CD4-positive, alpha-beta T cell treated with Interferon gamma for 1 hour (primary cell): ENCODE data around the gene AMBN.
"Not testable (repeated sequence)": the region's sequence is repeated elsewhere in the genome, so short reads cannot be mapped to it uniquely, and the experiment has no call there.

Source experiments
- DNase-seq: peaks from one replicate; pipeline ENCODE4 v3.0.0-alpha.2; 2020

The AMBN gene

DNA sequence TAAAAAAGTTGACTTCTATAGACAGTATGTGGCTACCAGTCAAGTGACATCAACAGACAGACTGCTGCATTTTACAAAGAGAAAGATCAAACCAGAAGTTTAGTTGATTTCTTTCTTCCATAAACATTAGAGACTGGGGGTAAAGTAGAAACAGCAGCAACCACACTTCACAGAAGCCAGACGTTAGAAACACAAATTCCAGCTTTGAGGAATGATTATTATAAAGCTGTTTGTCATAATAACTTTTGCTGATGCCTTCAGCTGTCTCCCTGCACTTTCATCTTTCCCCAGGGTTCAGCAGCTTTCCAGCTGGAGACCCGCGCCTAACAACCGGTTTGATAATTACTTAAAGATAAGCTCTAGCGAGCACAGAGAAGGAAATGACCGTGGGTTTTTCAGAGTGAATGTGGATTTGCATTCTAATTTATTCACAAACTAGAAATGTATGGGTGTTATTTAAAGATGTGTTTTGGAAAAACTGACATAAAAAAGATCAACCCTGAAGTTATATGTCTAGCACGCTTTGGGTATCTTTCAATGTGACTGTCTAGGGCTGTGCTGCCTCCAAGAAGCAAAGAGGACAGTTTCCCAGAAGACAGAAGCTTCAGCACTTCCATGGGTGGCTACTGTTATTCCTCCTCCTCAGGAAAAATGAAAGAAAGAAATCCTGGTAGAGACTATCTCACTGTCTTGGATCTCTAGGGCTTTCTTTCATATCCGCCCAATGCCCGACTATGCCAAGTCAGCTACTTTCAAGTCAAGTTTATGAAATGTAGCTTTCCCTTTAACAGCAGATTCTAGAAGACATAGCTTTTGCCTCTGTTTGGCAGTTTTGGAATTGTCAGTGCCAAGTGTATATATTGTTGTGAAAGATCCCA, 21.5 kb downstream of the AMBN start:
- no peak for DNase-seq

DNA sequence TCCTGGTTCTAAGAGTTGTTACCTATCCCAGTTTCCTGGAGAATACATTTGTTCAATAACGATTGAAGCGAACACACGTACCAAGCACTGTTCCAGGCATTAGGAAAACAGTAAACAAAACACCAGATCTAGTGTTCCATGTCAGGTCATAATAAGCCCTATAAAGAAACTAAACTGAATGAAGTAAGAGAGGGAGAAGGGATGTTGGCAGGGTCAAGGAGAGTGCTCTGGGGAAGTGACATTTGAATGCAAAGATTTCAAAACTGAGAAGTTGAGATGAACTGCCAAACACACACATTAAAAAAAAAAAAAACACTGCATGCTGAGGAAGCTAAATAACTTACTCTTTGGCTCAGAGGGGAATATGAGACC, 22.1 kb downstream of the AMBN start:
- DNase-seq, result no peak

DNA sequence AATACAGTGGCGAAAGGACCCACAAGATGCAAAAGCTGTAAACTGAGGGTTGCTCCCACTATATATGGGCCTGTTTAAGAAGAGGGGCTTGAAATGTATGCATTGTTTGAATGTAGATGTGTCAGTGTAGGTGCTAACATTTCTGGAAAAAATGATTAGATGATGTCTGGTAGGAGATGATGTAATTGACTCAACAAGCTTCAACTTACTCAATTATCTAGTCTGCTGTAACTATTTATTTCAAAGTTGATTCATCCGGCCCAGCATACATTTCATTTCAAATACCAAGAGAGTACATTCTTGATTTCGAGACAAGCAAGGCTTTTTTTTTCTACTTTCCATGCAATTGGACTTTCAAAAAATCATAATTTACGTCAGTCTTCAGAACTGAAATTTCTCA, 27.2 kb downstream of the AMBN start:
- no peak for DNase-seq

DNA sequence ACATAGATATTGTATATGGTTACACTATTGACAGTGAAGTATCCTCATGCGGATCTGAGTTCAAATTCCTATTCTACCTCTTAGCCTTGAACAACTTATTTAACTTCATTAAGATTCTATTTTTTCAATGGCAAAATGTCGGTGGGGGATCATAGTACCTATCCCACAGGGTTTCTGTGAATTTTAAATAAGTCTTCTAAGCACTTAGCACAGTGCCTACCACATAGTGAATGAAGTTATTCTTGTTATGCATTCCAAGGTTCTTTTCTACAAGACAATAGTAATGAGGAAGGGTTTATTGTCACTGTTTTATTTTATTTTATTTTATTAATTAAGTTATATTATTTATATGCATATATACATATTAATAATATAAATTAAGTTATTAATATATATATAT, 27.7 kb downstream of the AMBN start:
- DNase-seq, result no peak

DNA sequence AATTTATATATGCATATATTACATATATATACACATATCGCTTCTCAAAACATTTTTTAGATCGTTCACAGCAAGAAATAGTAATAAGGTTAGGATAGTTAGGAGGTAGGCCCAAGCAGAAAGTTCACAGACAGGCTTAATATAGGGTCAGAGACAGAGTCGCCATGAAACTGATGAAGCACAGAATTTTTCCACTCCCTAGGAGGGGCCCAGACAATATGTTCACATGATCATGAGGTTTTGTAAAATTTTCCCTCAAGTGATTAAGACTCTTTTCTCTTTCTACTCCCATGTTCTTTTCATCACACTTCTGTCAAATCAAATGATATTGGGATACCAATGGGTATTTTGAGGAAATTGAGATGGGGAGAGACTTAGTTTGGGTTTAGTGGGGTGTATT, 31.3 kb downstream of the AMBN start:
- no peak for DNase-seq

DNA sequence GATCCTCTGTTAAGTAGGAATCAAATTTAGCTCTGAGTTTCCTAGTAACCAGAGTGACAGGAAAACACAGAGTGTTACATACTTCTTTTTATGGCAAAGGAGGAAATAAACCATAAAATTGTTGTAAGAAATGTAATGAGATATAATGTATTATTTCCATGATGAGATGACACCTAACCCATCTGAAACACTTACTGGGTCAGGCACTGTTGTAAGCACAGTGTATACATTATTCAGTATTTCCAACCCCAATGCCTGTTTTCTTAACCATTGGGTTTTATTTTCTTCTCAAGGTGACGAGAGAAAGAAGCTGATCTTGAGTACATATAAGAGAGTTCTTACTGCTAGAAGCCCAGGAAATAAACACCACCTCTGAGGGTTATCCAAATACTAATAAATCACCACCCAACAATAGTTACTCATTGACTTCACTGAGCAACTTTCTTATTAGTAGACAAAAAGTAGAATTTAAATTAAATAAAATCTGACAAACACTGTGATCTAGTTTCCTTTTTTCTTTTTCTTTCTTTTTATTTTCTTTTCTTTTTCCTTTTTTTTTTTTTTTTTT, 32.3 kb downstream of the AMBN start:
- DNase-seq, result no peak

DNA sequence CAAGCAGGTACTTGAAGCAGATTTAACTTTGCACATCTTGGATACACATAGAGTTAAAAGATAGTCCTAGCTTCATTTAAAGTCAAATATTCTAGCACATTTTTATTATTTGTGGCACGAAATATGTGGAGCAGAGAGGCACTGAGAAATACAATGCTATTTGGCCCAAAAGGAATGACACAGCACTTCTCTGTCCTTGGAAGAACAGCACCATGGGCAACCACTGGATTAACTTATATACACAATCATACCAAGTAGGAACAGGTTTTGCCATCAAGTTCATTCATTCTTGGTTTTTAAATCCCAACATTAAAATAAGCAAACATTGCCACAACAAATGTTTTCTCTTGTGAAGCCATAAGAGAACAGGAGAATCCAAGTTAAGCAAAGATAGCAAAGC, 35.6 kb downstream of the AMBN start:
- DNase-seq, result no peak

DNA sequence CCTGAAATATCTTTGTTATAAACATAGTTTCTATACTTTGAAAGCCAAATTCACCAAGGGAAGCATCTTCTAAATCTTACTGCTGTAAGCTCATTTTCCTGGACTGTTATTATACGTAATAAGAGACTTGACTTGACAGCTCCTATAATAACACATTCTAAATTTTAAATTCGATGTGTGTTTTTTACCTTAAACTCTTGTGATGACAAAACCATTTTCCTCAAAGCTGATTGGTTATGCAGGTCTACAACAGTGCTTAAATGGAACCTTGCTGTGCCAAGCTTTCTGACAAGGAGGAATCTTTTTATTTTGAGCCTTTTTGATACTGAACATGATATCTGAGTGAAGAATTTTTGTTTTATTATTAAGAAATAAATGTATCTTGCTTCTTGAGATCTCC, 36.4 kb downstream of the AMBN start, which contains the start of gene ENAM:
Gene ENAM, plus strand, starts transcription at position 301 of the 400 bp plus-strand sequence. CDS start 757 bp downstream, outside the sequence.
- DNase-seq, result no peak

DNA sequence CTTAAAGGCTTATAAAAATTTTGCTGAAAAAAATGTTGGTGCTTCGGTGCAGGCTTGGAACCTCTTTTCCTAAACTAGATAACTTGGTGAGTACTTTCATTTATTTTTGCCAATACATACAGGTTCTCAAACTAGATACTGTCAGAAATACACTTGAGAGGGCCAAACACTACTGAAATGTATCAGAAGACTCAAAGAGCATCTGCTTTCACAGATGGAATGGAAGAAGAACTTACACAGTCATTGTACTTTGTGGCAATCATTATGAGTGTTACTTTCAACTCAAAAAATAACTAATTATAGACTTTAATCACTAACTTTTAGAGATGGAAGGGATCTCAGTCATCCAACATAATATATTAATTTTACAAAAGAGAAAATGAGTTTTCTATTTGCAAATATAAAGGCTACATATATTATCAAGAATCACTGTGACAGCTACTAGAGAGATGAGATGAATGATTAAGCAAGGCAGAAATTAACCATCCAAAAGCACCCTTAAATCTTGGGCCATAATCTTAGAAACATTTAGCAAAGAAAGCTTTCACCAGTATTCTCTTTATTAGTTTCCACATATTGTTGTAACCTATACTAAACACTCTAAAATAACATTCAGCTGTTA, 37.5 kb downstream of the AMBN start:
- no peak for DNase-seq

DNA sequence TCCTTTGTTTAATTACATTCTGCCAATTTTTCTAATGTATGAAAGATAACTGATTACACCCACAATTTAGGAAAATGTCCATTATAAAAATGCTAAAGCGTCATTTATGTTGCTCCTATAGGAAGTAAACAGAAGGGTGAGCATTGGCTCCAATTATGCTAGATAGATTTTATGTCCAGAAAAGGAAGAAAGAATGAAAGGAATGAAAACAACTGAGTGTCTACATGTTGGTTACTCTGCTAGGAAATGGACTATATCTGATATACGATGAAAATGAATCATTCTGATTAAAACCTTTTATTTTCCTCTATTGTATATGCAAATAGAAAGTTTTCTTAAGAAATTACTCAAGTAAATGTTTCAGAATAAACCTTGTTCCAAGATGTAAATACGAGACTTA, 38.1 kb downstream of the AMBN start:
- no peak for DNase-seq

DNA sequence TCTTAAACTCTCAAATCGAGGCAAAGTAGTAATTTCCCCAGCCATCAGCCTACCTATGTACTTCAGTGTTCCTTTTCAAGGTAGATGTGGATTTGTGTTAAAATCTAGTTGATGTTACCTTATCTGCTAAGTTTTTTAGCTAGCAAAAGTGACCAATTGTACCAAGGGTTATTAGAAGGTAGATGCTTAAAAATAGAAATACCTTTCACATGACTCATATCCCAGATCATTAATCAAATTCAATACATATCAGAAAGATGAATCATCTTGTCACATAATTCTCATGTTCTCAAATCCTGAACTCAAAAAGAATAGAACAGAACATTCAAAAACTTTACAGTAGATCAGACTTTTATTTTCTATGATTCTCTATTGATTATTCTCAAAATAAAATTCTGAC, 40.0 kb downstream of the AMBN start:
- DNase-seq, result no peak

DNA sequence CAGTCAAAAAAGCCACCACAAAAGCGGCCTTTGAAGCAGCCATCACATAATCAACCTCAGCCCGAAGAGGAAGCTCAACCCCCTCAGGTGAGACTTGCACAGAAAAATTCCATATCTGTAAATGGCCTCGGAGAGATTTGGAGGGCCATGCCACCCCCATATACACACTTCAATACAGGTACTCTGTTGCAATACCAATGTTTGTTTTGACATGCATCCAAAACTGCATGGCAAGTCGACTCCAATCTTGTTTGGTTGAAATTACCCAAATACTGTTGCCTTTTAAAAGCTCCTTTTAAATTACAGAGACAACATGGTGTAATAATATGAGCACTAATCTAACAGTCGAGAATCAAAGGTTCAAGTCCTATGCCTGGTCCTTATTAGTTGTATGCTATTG, 42.4 kb downstream of the AMBN start:
- no peak for DNase-seq

DNA sequence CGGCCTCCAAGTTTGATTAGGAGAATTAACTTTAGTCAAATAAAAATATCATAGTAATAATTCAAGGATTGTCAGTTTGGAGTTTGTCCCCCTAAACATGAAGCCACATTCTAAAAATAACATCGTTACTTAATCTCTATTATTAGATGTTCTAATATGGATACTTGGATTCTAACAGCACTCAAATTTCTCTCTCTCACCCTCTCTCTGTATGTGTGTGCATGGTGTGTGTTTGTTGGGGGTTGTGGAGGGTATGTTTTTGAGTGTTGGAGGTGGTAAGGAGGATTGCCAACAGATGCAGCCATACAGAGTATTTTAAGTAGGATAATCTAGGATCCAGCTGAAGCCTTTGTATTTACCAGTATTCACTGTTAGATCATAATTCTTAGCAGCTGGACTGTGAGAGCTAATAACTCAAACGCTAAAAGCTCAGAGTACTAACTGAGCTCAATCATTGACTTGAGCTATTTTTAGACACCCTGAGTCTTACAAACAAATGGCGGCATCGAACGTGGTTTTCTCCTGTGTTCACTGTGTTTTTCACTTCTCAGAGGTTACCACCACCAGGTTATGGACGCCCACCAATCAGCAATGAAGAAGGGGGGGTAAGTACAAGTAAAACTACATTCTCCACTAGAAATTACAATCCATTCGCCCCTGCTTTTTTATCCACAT, 45.3 kb downstream of the AMBN start:
- DNase-seq, result no peak

DNA sequence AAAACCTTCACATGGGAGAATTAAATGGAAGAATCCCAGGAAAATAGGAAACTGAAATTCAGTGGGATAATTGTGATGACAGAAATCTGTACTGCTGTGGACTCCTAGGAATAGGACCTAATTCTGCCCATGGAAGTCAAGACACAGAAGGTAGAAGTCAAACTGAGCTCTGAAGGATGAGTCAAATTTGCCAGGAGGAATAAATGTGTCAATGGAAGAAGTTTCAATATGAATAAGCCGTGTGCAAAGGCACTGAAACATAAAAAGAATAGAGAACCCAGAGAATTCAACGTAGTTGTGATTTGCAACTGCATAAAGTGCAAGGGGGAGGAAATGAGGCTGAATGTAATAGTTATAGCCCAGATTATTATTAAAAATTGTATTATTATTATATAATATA, 48.1 kb downstream of the AMBN start:
- DNase-seq, result no peak

DNA sequence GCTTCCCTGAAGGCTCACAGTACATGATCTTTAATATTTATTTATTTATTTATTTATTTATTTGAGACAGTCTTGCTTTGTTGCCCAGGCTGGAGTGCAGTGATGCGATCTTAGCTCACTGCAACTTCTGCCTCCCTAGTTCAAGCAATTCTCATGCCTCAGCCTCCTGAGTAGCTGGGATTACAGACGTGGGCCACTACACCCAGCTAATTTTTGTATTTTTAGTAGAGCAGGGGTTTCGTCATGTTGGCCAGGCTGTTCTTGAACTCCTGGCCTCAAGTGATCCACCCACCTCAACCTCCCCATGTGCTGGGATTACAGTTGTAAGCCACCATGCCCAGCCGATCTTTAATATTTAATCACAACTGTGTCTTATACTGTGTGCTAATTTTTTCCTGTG, 58.7 kb downstream of the AMBN start:
- DNase-seq, result not testable (repeated sequence)

DNA sequence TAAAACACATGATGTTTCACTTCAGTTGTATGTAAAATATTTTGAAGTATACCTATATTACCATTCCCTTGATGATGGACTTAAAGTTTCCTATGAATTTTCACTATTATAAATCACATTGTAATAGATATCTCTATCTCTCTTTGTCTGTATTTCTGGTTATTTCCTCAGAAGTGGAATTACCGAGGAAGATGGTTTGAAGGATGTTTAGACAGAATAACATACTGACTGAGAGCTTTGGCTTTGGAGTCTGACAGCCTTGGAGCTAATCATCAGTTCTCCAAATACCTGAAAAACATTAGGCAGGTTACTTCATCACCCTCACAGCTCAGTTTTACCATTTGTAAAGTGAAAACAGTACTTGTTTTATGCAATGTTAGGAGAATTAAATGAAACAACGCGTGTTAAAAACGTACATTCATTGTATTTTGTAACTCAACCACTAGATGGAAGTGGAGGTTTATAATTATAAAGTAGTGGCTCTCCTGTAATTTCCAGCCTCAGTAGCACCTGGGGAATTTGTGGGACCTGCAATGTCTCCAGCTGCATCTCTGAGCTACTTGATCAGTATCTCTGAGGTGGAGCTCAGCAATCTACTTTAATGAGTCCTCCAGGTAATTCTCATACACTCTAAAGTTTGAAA, 59.9 kb downstream of the AMBN start:
- no peak for DNase-seq

DNA sequence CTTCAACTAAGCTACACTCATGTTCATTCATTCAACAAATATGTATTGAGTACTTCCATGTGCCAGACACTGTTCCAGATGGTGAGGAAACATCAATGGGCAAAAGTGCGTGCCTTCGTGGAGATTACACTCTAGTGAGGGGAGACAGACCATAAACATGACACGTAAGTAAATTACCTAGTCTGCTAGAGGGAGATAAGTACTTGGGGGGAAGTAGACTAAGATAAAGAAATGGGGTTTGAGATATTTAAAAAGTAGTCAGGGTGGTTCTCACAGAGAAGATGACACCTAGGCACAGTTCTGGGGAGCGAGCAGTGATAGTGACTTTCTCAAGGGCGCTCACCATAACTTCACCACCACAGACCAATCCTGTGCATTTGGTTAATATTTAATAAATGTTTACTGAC, 62.6 kb downstream of the AMBN start:
- no peak for DNase-seq
